Measurements from ENCODE around the gene ALCAM.

Gene ALCAM

GRCh38 chr3:105511031-105511430 is 144.3 kb downstream of the ALCAM start:
- TF ChIP-seq ARNTL (CRISPR knock-in tag; IDR thresholded peaks at IDR 0.05; ENCODE audit: borderline replicate concordance, low read depth) (no peak), CREB5 (CRISPR knock-in tag; IDR thresholded peaks at IDR 0.05; ENCODE audit: low read depth) (no peak), ZNF565 (CRISPR knock-in tag; conservative IDR thresholded peaks at IDR 0.05; ENCODE audit: low read depth) (no peak), ISL1 (CRISPR knock-in tag; IDR thresholded peaks at IDR 0.05) (no peak), POU6F1 (CRISPR knock-in tag; IDR thresholded peaks at IDR 0.05; ENCODE audit: borderline replicate concordance, low read depth) (no peak), ZFP30 (CRISPR knock-in tag; IDR thresholded peaks at IDR 0.05) (no peak), ZFP3 (CRISPR knock-in tag; IDR thresholded peaks at IDR 0.05) (no peak), SNAI2 (CRISPR knock-in tag; IDR thresholded peaks at IDR 0.05) (no peak), GLIS3 (CRISPR knock-in tag; IDR thresholded peaks at IDR 0.05) (no peak), PATZ1 (CRISPR knock-in tag; IDR thresholded peaks at IDR 0.05; ENCODE audit: borderline replicate concordance) (no peak), RARB (CRISPR knock-in tag; IDR thresholded peaks at IDR 0.05) (no peak), BACH2 (CRISPR knock-in tag; IDR thresholded peaks at IDR 0.05; ENCODE audit: borderline replicate concordance) (no peak), TOX (CRISPR knock-in tag; IDR thresholded peaks at IDR 0.05; ENCODE audit: borderline replicate concordance) (no peak)
- no peak for ATAC-seq

- TF ChIP-seq ISL1 (CRISPR knock-in tag; IDR thresholded peaks at IDR 0.05) (peak; percentile 76), RARB (CRISPR knock-in tag; IDR thresholded peaks at IDR 0.05) (no peak), ZNF565 (CRISPR knock-in tag; conservative IDR thresholded peaks at IDR 0.05; ENCODE audit: low read depth) (no peak), ZFP30 (CRISPR knock-in tag; IDR thresholded peaks at IDR 0.05) (no peak), GLIS3 (CRISPR knock-in tag; IDR thresholded peaks at IDR 0.05) (no peak)
- ATAC-seq, result peak; percentile 24; the same call in 1 of the 3 replicates
These were observed 145.4 kb downstream of the ALCAM start for GRCh38 chr3:105512061-105512460.

GRCh38 chr3:105513042-105513441 is 146.3 kb downstream of the ALCAM start:
- TF ChIP-seq ZFP30 (CRISPR knock-in tag; IDR thresholded peaks at IDR 0.05), result no peak
- peak; percentile 85 for TF ChIP-seq ISL1 (CRISPR knock-in tag; IDR thresholded peaks at IDR 0.05)
- peak; percentile 80 for ATAC-seq

GRCh38 chr3:105513886-105514285 is 147.2 kb downstream of the ALCAM start:
- TF ChIP-seq ESRRG (CRISPR knock-in tag; IDR thresholded peaks at IDR 0.05), result no peak
- no peak for TF ChIP-seq ZNF8 (CRISPR knock-in tag; IDR thresholded peaks at IDR 0.05)
- TF ChIP-seq PPARA (CRISPR knock-in tag; IDR thresholded peaks at IDR 0.05; ENCODE audit: borderline replicate concordance), result no peak
- no peak for TF ChIP-seq TCF4 (CRISPR knock-in tag; IDR thresholded peaks at IDR 0.05; ENCODE audit: borderline replicate concordance)
- no peak for TF ChIP-seq ZC3H10 (CRISPR knock-in tag; IDR thresholded peaks at IDR 0.05)
- TF ChIP-seq CSDC2 (CRISPR knock-in tag; IDR thresholded peaks at IDR 0.05), result no peak
- TF ChIP-seq ARNTL (CRISPR knock-in tag; IDR thresholded peaks at IDR 0.05; ENCODE audit: borderline replicate concordance, low read depth), result no peak
- no peak for TF ChIP-seq ZNF565 (CRISPR knock-in tag; conservative IDR thresholded peaks at IDR 0.05; ENCODE audit: low read depth)
- TF ChIP-seq TSHZ2 (CRISPR knock-in tag; IDR thresholded peaks at IDR 0.05), result no peak
- no peak for TF ChIP-seq ISL1 (CRISPR knock-in tag; IDR thresholded peaks at IDR 0.05)
- no peak for TF ChIP-seq ZNF70 (CRISPR knock-in tag; IDR thresholded peaks at IDR 0.05)
- TF ChIP-seq BACH2 (CRISPR knock-in tag; IDR thresholded peaks at IDR 0.05; ENCODE audit: borderline replicate concordance), result no peak
- TF ChIP-seq TOX (CRISPR knock-in tag; IDR thresholded peaks at IDR 0.05; ENCODE audit: borderline replicate concordance), result no peak
- no peak for TF ChIP-seq SNAI2 (CRISPR knock-in tag; IDR thresholded peaks at IDR 0.05)
- TF ChIP-seq ZFP30 (CRISPR knock-in tag; IDR thresholded peaks at IDR 0.05), result no peak
- TF ChIP-seq ZFP3 (CRISPR knock-in tag; IDR thresholded peaks at IDR 0.05), result no peak
- TF ChIP-seq GLIS3 (CRISPR knock-in tag; IDR thresholded peaks at IDR 0.05), result no peak
- TF ChIP-seq CREB5 (CRISPR knock-in tag; IDR thresholded peaks at IDR 0.05; ENCODE audit: low read depth), result no peak
- TF ChIP-seq RARB (CRISPR knock-in tag; IDR thresholded peaks at IDR 0.05), result no peak
- ATAC-seq, result no peak

All from SK-N-SH treated with all-trans-retinoic acid at 6 μM for 48 hours (cell line).